ENCODE data around the gene CUTA.

DNA sequence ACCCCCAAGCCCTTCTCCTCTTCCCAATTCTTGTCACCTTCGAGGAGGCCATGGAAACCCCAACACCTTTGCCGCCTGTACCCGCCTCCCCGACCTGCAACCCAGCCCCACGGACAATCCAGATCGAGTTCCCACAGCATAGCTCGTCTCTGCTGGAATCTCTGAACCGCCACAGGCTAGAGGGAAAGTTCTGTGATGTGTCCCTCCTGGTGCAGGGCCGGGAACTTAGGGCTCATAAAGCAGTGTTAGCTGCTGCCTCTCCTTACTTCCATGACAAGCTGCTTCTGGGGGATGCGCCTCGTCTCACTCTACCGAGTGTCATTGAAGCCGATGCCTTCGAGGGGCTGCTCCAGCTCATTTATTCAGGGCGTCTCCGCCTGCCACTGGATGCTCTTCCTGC lies 37.1 kb upstream of the CUTA start:
- TF ChIP-seq IRF2 (CRISPR knock-in tag; IDR thresholded peaks at IDR 0.05) (no peak), SIN3A (IDR thresholded peaks at IDR 0.05; ENCODE audit: borderline replicate concordance, low read depth, low read length) (no peak)
- TF ChIP-seq, protein P1, sequence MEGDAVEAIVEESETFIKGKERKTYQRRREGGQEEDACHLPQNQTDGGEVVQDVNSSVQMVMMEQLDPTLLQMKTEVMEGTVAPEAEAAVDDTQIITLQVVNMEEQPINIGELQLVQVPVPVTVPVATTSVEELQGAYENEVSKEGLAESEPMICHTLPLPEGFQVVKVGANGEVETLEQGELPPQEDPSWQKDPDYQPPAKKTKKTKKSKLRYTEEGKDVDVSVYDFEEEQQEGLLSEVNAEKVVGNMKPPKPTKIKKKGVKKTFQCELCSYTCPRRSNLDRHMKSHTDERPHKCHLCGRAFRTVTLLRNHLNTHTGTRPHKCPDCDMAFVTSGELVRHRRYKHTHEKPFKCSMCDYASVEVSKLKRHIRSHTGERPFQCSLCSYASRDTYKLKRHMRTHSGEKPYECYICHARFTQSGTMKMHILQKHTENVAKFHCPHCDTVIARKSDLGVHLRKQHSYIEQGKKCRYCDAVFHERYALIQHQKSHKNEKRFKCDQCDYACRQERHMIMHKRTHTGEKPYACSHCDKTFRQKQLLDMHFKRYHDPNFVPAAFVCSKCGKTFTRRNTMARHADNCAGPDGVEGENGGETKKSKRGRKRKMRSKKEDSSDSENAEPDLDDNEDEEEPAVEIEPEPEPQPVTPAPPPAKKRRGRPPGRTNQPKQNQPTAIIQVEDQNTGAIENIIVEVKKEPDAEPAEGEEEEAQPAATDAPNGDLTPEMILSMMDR (CRISPR knock-in tag; IDR thresholded peaks at IDR 0.05), result no peak

Measured in HepG2 (cell line).